Muscle layer of duodenum (tissue), 2 donors: ENCODE results near the gene TMEM260.
"Not testable (repeated sequence)": the region's sequence is repeated elsewhere in the genome, so short reads cannot be mapped to it uniquely, and the experiment has no call there.

ENCODE experiments used
- H3K27ac ChIP-seq: one replicate; pipeline ENCODE4 v1.7.0; 2013; ENCODE audit warnings: mild to moderate bottlenecking, low read length
- H3K27me3 ChIP-seq: one replicate; pipeline ENCODE4 v1.7.0; 2013; ENCODE audit warnings: low read depth, mild to moderate bottlenecking, control low read depth, low read length
- H3K36me3 ChIP-seq, 2 donors: one replicate each; pipeline ENCODE4 v1.7.0; 2013; ENCODE audit warnings: low read length in 2 of 2, control low read depth in 1 of 2, mild to moderate bottlenecking in 1 of 2; ENCODE audit not compliant: insufficient read depth in 2 of 2, control insufficient read depth in 1 of 2
- H3K4me1 ChIP-seq, 2 donors: one replicate each; pipeline ENCODE4 v1.7.0; 2013; ENCODE audit warnings: low read length in 2 of 2, mild to moderate bottlenecking in 2 of 2, control low read depth in 1 of 2, moderate library complexity in 1 of 2; ENCODE audit not compliant: insufficient read depth in 2 of 2, control insufficient read depth in 1 of 2
- H3K4me3 ChIP-seq, 2 donors: one replicate each; pipeline ENCODE4 v1.7.0; 2013; ENCODE audit warnings: low read length in 2 of 2, low read depth in 1 of 2, mild to moderate bottlenecking in 1 of 2
- H3K9me3 ChIP-seq, 2 donors: one replicate each; pipeline ENCODE4 v1.7.0; 2013; ENCODE audit warnings: low read length in 2 of 2, control low read depth in 1 of 2, mild to moderate bottlenecking in 1 of 2; ENCODE audit not compliant: control insufficient read depth in 1 of 2
- donor health status: healthy.

Gene TMEM260

GRCh38 chr14:56678838-56679237 is 99.2 kb downstream of the TMEM260 start:
- Histone ChIP-seq H3K27me3 (no peaks in the 10 kb centered on the region), H3K36me3 (no peaks in the 10 kb centered on the region), H3K27ac (no peak overlapping the region), H3K4me1 (no peaks in the 10 kb centered on the region), H3K9me3 (peaks cover 0 to 7% of the 10 kb centered on the region in 2 donors), H3K4me3 (no peak overlapping the region)

DNA sequence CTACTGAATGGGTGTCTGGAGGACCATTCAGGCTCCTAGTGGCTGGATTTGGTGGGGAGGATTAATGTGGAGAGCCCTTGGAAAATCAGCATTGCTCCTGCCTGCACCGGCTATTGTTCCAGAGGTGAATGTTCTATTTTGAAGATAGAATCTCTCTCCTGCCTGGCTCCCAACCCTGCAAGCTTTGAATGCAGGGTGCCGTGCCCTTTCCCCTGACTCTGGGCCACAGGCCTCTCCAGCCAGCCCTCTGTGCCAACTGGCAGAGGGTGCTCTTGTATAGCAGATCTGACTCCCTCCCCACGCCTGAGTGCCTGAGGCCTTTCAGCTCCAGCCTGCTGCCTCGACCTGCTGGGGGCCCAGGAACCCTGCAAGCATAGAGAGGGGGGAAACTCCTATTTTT is 106.8 kb downstream of the TMEM260 start:
- H3K4me3 ChIP-seq = no peak overlapping the region
- no peaks in the 10 kb centered on the region for H3K9me3 ChIP-seq
- H3K36me3 ChIP-seq = no peaks in the 10 kb centered on the region
- no peaks in the 10 kb centered on the region for H3K4me1 ChIP-seq
- no peak overlapping the region for H3K27ac ChIP-seq
- H3K27me3 ChIP-seq = no peaks in the 10 kb centered on the region

- Histone ChIP-seq H3K4me3 (no peak overlapping the region), H3K9me3 (no peaks in the 10 kb centered on the region), H3K4me1 (no peaks in the 10 kb centered on the region)
Observed at GRCh38 chr14:56687123-56687522, 107.5 kb downstream of the TMEM260 start.

DNA sequence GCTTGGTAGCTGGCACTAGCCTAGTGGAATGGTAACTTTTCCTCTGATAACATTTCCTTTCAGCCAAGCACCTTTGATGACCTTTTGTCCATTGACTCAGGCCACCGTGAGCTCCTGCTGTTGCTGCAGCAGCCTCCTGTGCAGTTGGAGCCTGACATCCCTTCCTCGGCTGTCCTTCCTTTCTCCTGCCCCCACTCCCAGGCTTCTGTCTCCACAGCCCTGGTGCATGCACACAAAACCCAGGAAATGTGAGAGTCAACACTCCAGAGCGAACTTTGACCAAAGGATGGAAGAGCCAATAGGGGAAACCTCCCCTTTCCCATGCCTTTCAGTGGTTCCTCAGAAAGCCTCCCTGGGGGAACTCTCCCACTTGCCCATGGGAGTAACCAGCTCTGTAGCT is 115.0 kb downstream of the TMEM260 start:
- H3K9me3 ChIP-seq = no peaks in the 10 kb centered on the region
- no peak overlapping the region for H3K27ac ChIP-seq
- no peaks in the 10 kb centered on the region for H3K27me3 ChIP-seq
- no peak overlapping the region for H3K4me3 ChIP-seq
- H3K36me3 ChIP-seq = no peaks in the 10 kb centered on the region
- H3K4me1 ChIP-seq = no peaks in the 10 kb centered on the region

More at GRCh38 chr14:56687123-56687522, 107.5 kb downstream of the TMEM260 start:
- Histone ChIP-seq H3K27ac (no peak overlapping the region), H3K36me3 (no peaks in the 10 kb centered on the region), H3K27me3 (no peaks in the 10 kb centered on the region)

DNA sequence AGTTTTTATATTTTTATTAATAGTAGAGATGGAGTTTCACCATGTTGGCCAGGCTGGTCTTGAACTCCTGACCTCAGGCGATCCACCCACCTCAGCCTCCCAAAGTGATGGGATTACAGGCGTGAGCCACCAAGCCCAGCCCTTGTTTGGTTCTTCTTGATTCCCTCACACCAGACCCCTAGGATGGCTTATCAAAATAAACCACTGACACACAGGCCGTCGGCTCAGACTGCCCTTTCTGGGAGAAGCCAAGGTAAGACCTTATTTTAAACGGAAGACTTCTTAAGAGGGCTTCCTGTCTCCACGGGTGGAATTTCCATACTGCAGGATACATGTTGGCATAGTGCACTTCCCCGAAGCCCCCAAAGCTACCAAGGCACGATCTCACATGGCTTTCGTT is 115.6 kb downstream of the TMEM260 start:
- not testable (repeated sequence) for H3K36me3 ChIP-seq, H3K4me3 ChIP-seq, H3K27ac ChIP-seq, H3K9me3 ChIP-seq, H3K4me1 ChIP-seq, H3K27me3 ChIP-seq
